ENCODE measurements around the gene VSX2. TPM values are rescaled to one million over a fixed set of nuclear protein-coding genes. Genes with fewer than 3 reads are reported as not detected.

Gene VSX2
- polyA plus RNA-seq, 1 of the 3 experiments (the other 2 are of a cell fraction): not detected

- TF ChIP-seq RAD21 (IDR thresholded peaks at IDR 0.05; ENCODE audit: low read length) (no peak), SIN3A (IDR thresholded peaks at IDR 0.05; ENCODE audit: borderline replicate concordance, low read depth, low read length) (no peak), RCOR1 (IDR thresholded peaks at IDR 0.05; ENCODE audit: low read length) (no peak), NRF1 (IDR thresholded peaks at IDR 0.05; ENCODE audit: low read depth, low read length) (no peak), ZBTB33 (IDR thresholded peaks at IDR 0.05; ENCODE audit: borderline replicate concordance, low read depth) (no peak), MEF2A (IDR thresholded peaks at IDR 0.05; ENCODE audit: borderline replicate concordance, low read depth) (no peak), YY1 (IDR thresholded peaks at IDR 0.05; ENCODE audit: low read depth) (no peak), TCF12 (IDR thresholded peaks at IDR 0.05) (no peak), IRF3 (IDR thresholded peaks at IDR 0.05; ENCODE audit: low read depth, low read length) (no peak), GATA2 (CRISPR knock-in tag; IDR thresholded peaks at IDR 0.05) (no peak), REST (IDR thresholded peaks at IDR 0.05; ENCODE audit: low read depth, low read length) (no peak), TEAD4 (IDR thresholded peaks at IDR 0.05; ENCODE audit: borderline replicate concordance, insufficient read depth) (no peak), FOSL2 (IDR thresholded peaks at IDR 0.05; ENCODE audit: borderline replicate concordance, low read depth) (no peak), ELF1 (IDR thresholded peaks at IDR 0.05) (no peak), EZH2phosphoT487 (IDR thresholded peaks at IDR 0.05; ENCODE audit: borderline replicate concordance, low read depth) (no peak)
- TF ChIP-seq, protein P1, sequence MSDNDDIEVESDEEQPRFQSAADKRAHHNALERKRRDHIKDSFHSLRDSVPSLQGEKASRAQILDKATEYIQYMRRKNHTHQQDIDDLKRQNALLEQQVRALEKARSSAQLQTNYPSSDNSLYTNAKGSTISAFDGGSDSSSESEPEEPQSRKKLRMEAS (IDR thresholded peaks at IDR 0.05; ENCODE audit: low read depth): no peak
- no peaks in the 10 kb centered on the region for H3K36me3 ChIP-seq (replicated peaks in 1 of 2; ENCODE audit: control insufficient read depth in 1 of 2, insufficient read depth in 2 of 2, low read length in 1 of 2)
- WGBS (ENCODE audit: low lambda C conversion rate): 79% methylated on average over 6 of the region's 6 CpGs
- no peak overlapping the region for H3K9ac ChIP-seq
- no peak overlapping the region for H3K4me2 ChIP-seq
- H3K9me3 ChIP-seq: no peaks in the 10 kb centered on the region
- POLR2A ChIA-PET: no interaction called here
- no peak overlapping the region for H3K4me3 ChIP-seq (ENCODE audit: low read depth in 2 of 2, low read length in 1 of 2)
- H3K27me3 ChIP-seq (ENCODE audit: insufficient read depth): peaks cover 37% of the 10 kb centered on the region
- peaks cover 0 to 2% of the 10 kb centered on the region in 2 experiments; a peak in 1 of 4 replicates for H3K4me1 ChIP-seq (ENCODE audit: control insufficient read depth in 1 of 2, insufficient read depth in 2 of 2, low read depth in 1 of 2, low read length in 1 of 2)
- no peak overlapping the region for H2AFZ ChIP-seq (ENCODE audit: low read depth)
- no peaks in the 10 kb centered on the region for H3F3A ChIP-seq (replicated peaks; ENCODE audit: insufficient read depth)
- H3K79me2 ChIP-seq (ENCODE audit: insufficient read depth): no peaks in the 10 kb centered on the region
- H3K27ac ChIP-seq (ENCODE audit: low read depth in 2 of 2, low read length in 1 of 2): no peak overlapping the region
- no peak for DNase-seq
- no peaks in the 10 kb centered on the region for H3K9me2 ChIP-seq
- CTCF ChIA-PET: interaction anchor here (1.1 to 4.4 kb wide), 6 partner anchors 9 to 36 kb away, joined by 3 to 64 read pairs (median 5); no protein-coding TSS in a partner anchor
- H4K20me1 ChIP-seq (ENCODE audit: insufficient read depth): no peaks in the 10 kb centered on the region
These were observed 18.3 kb upstream of the VSX2 start for GRCh38 chr14:74220991-74221390.

Data from SK-N-SH (cell line).